Parathyroid adenoma (tissue), 2 donors: ENCODE results near the gene RAD21L1.

Experiments
- H2AFZ ChIP-seq: fragments of 300-600 bp; sonication (generic); one replicate; pipeline ENCODE4 v1.7.0; 2017; ENCODE audit warnings: antibody characterized with exemption, mild to moderate bottlenecking
- H3K27ac ChIP-seq: fragments of 300-600 bp; sonication (generic); one replicate; pipeline ENCODE4 v1.7.0; 2017
- H3K27me3 ChIP-seq: fragments of 300-600 bp; sonication (generic); one replicate; pipeline ENCODE4 v1.7.0; 2017; ENCODE audit warnings: low read length; ENCODE audit not compliant: control insufficient read depth, insufficient read depth
- H3K36me3 ChIP-seq: fragments of 300-600 bp; sonication (generic); one replicate; pipeline ENCODE4 v1.7.0; 2017; ENCODE audit warnings: low read length; ENCODE audit not compliant: control insufficient read depth, insufficient read depth
- H3K4me1 ChIP-seq: fragments of 300-600 bp; sonication (generic); one replicate; pipeline ENCODE4 v1.7.0; 2017; ENCODE audit warnings: control low read depth
- H3K4me2 ChIP-seq: fragments of 300-600 bp; sonication (generic); one replicate; pipeline ENCODE4 v1.7.0; 2017; ENCODE audit warnings: low read length
- H3K4me3 ChIP-seq: fragments of 300-600 bp; sonication (generic); one replicate; pipeline ENCODE4 v1.7.0; 2017; ENCODE audit warnings: low read depth, low read length
- H3K79me2 ChIP-seq: fragments of 300-600 bp; sonication (generic); one replicate; pipeline ENCODE4 v1.7.0; 2017; ENCODE audit warnings: control low read depth
- H3K9ac ChIP-seq: fragments of 300-600 bp; sonication (generic); one replicate; pipeline ENCODE4 v1.7.0; 2017; ENCODE audit warnings: mild to moderate bottlenecking
- H3K9me3 ChIP-seq: fragments of 300-600 bp; sonication (generic); one replicate; pipeline ENCODE4 v1.7.0; 2017; ENCODE audit warnings: low read length; ENCODE audit not compliant: control insufficient read depth
- CTCF ChIP-seq: fragments of 300-600 bp; sonication (generic); IDR thresholded peaks from one replicate; pipeline ENCODE4 v1.7.0; 2017; ENCODE audit warnings: antibody characterized with exemption, mild to moderate bottlenecking
- donor health status: primary hyperparathyroidism.

The RAD21L1 gene

GRCh38 chr20:1280195-1281102 lies 54.6 kb downstream of the RAD21L1 start:
- H3K9me3 ChIP-seq, result no peaks in the 10 kb centered on the region
- no peak for TF ChIP-seq CTCF
- H3K4me1 ChIP-seq, result peaks cover 7% of the 10 kb centered on the region
- H2AFZ ChIP-seq, result no peak overlapping the region
- H3K4me3 ChIP-seq, result no peak overlapping the region
- no peak overlapping the region for H3K4me2 ChIP-seq
- peaks cover 12% of the 10 kb centered on the region for H3K79me2 ChIP-seq
- no peaks in the 10 kb centered on the region for H3K27me3 ChIP-seq
- no peaks in the 10 kb centered on the region for H3K36me3 ChIP-seq
- no peak overlapping the region for H3K27ac ChIP-seq
- no peak overlapping the region for H3K9ac ChIP-seq

GRCh38 chr20:1281279-1282057 lies 55.6 kb downstream of the RAD21L1 start:
- no peaks in the 10 kb centered on the region for H3K27me3 ChIP-seq
- TF ChIP-seq CTCF, result no peak
- H3K4me3 ChIP-seq, result no peak overlapping the region
- no peaks in the 10 kb centered on the region for H3K36me3 ChIP-seq
- H3K4me2 ChIP-seq, result no peak overlapping the region
- no peaks in the 10 kb centered on the region for H3K9me3 ChIP-seq
- no peak overlapping the region for H3K27ac ChIP-seq
- peaks cover 1% of the 10 kb centered on the region for H3K4me1 ChIP-seq
- no peak overlapping the region for H2AFZ ChIP-seq
- no peak overlapping the region for H3K9ac ChIP-seq
- peaks cover 10% of the 10 kb centered on the region for H3K79me2 ChIP-seq

- Histone ChIP-seq H3K27ac (no peak overlapping the region), H3K4me2 (no peak overlapping the region), H3K4me3 (no peak overlapping the region), H3K79me2 (peaks cover 6% of the 10 kb centered on the region), H3K36me3 (no peaks in the 10 kb centered on the region), H2AFZ (no peak overlapping the region), H3K9me3 (no peaks in the 10 kb centered on the region), H3K4me1 (no peaks in the 10 kb centered on the region), H3K27me3 (no peaks in the 10 kb centered on the region), H3K9ac (no peak overlapping the region)
- no peak for TF ChIP-seq CTCF
These were observed 57.1 kb downstream of the RAD21L1 start for GRCh38 chr20:1282966-1283365.

- H3K27ac ChIP-seq, result no peak overlapping the region
- peaks cover 5% of the 10 kb centered on the region for H3K79me2 ChIP-seq
- no peak overlapping the region for H3K9ac ChIP-seq
These were observed 58.0 kb downstream of the RAD21L1 start for GRCh38 chr20:1283522-1284510.

More at GRCh38 chr20:1283522-1284510, 58.0 kb downstream of the RAD21L1 start:
- H3K4me2 ChIP-seq, result no peak overlapping the region
- no peaks in the 10 kb centered on the region for H3K9me3 ChIP-seq
- H3K36me3 ChIP-seq, result no peaks in the 10 kb centered on the region
- no peaks in the 10 kb centered on the region for H3K27me3 ChIP-seq
- H3K4me3 ChIP-seq, result no peak overlapping the region
- H2AFZ ChIP-seq, result no peak overlapping the region
- no peak for TF ChIP-seq CTCF
- H3K4me1 ChIP-seq, result no peaks in the 10 kb centered on the region
